Type B pancreatic cell (in vitro differentiated cells): ENCODE results near the gene CELF4. TPM values are rescaled to one million over a fixed set of nuclear protein-coding genes. Genes with fewer than 3 reads are reported as not detected.
A peak's percentile ranks its signal among the peaks of the same experiment; 100 is the strongest.

Experiments
- DNase-seq: peaks from one replicate; pipeline ENCODE4 v3.0.0; 2021; ENCODE audit warnings: mixed read lengths; ENCODE audit not compliant: unreplicated experiment; ENCODE audit errors: extremely low spot score
- H3K27ac Mint-ChIP-seq: 2 replicates; pipeline ENCODE4 v1.8.0; 2021; ENCODE audit warnings: mild to moderate bottlenecking, mixed read lengths
- H3K27me3 Mint-ChIP-seq: 2 replicates; pipeline ENCODE4 v1.8.0; 2021; ENCODE audit warnings: mixed read lengths
- H3K36me3 Mint-ChIP-seq: 2 replicates; pipeline ENCODE4 v1.8.0; 2021; ENCODE audit warnings: mixed read lengths
- H3K4me1 Mint-ChIP-seq: one replicate; pipeline ENCODE4 v1.8.0; 2021; ENCODE audit warnings: mixed read lengths; ENCODE audit not compliant: unreplicated experiment
- H3K4me3 Mint-ChIP-seq: 2 replicates; pipeline ENCODE4 v1.8.0; 2021; ENCODE audit warnings: mild to moderate bottlenecking, mixed read lengths
- H3K9me3 Mint-ChIP-seq: 2 replicates; pipeline ENCODE4 v1.8.0; 2021; ENCODE audit warnings: mixed read lengths
- total RNA-seq: library from RNA; stranded (reverse); gene quantifications from 2 replicates; pipeline ENCODE4 v1.2.1, GENCODE V29; 2021; ENCODE audit warnings: low replicate concordance
- TF ChIP-seq, protein P1 (sequence below): fragments of 200-600 bp; sonication (generic); conservative IDR thresholded peaks from 2 replicates; pipeline ENCODE4 v1.5.0; 2021; ENCODE audit warnings: antibody characterized with exemption, mild to moderate bottlenecking

CELF4 gene
- total RNA-seq, 1 donor from 2014 or later, result 9.2 TPM

- H3K27ac Mint-ChIP-seq, result peak overlapping the region; percentile 17
- H3K27me3 Mint-ChIP-seq, result peaks cover 4% of the 10 kb centered on the region
- TF ChIP-seq, protein P1, sequence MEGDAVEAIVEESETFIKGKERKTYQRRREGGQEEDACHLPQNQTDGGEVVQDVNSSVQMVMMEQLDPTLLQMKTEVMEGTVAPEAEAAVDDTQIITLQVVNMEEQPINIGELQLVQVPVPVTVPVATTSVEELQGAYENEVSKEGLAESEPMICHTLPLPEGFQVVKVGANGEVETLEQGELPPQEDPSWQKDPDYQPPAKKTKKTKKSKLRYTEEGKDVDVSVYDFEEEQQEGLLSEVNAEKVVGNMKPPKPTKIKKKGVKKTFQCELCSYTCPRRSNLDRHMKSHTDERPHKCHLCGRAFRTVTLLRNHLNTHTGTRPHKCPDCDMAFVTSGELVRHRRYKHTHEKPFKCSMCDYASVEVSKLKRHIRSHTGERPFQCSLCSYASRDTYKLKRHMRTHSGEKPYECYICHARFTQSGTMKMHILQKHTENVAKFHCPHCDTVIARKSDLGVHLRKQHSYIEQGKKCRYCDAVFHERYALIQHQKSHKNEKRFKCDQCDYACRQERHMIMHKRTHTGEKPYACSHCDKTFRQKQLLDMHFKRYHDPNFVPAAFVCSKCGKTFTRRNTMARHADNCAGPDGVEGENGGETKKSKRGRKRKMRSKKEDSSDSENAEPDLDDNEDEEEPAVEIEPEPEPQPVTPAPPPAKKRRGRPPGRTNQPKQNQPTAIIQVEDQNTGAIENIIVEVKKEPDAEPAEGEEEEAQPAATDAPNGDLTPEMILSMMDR, result no peak
- peaks cover 17% of the 10 kb centered on the region for H3K4me1 Mint-ChIP-seq
- DNase-seq, result no peak
- no peaks in the 10 kb centered on the region for H3K36me3 Mint-ChIP-seq
- H3K4me3 Mint-ChIP-seq, result no peak overlapping the region
- no peaks in the 10 kb centered on the region for H3K9me3 Mint-ChIP-seq
Measured at GRCh38 chr18:37421341-37422077, 144.1 kb downstream of the CELF4 start.

GRCh38 chr18:37420315-37420880, 145.2 kb downstream of the CELF4 start:
- peaks cover 10% of the 10 kb centered on the region for H3K27me3 Mint-ChIP-seq
- H3K27ac Mint-ChIP-seq, result no peak overlapping the region
- H3K4me1 Mint-ChIP-seq, result peaks cover 17% of the 10 kb centered on the region
- H3K4me3 Mint-ChIP-seq, result no peak overlapping the region
- no peaks in the 10 kb centered on the region for H3K36me3 Mint-ChIP-seq
- TF ChIP-seq, protein P1, result no peak
- H3K9me3 Mint-ChIP-seq, result no peaks in the 10 kb centered on the region
- no peak for DNase-seq

GRCh38 chr18:37419866-37420265, 145.7 kb downstream of the CELF4 start:
- no peaks in the 10 kb centered on the region for H3K9me3 Mint-ChIP-seq
- peaks cover 10% of the 10 kb centered on the region for H3K27me3 Mint-ChIP-seq
- H3K4me3 Mint-ChIP-seq, result no peak overlapping the region
- no peak for DNase-seq
- TF ChIP-seq, protein P1, result no peak
- no peak overlapping the region for H3K27ac Mint-ChIP-seq
- peaks cover 17% of the 10 kb centered on the region for H3K4me1 Mint-ChIP-seq
- H3K36me3 Mint-ChIP-seq, result no peaks in the 10 kb centered on the region

- no peaks in the 10 kb centered on the region for H3K36me3 Mint-ChIP-seq
- no peak for DNase-seq
- no peak overlapping the region for H3K4me3 Mint-ChIP-seq
- peaks cover 17% of the 10 kb centered on the region for H3K4me1 Mint-ChIP-seq
- H3K27me3 Mint-ChIP-seq, result peaks cover 10% of the 10 kb centered on the region
- H3K9me3 Mint-ChIP-seq, result no peaks in the 10 kb centered on the region
- TF ChIP-seq, protein P1, result no peak
- H3K27ac Mint-ChIP-seq, result no peak overlapping the region
Measured at GRCh38 chr18:37419315-37419714, 146.3 kb downstream of the CELF4 start.

DNA sequence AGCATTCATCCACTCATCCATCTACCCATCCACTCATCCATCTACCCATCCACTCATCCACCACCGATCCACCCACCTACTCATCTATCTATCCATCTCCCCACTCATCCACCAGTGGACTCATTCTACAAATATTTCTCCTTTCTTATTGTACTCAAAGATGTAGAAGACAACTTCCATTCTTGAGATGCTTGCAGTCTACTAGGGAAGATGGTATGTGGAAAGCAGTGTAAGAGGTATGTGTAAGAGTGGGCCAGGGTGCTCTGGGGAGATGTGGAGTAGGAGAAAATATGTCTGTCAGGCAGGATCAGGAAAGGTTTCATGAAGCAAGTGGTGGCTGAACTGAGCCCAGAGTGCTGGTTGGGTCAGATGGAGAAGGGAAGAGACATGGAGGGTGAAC, 150.8 kb downstream of the CELF4 start:
- H3K4me1 Mint-ChIP-seq, result no peaks in the 10 kb centered on the region
- peaks cover 10% of the 10 kb centered on the region for H3K27me3 Mint-ChIP-seq
- no peak overlapping the region for H3K4me3 Mint-ChIP-seq
- H3K27ac Mint-ChIP-seq, result no peak overlapping the region
- no peaks in the 10 kb centered on the region for H3K9me3 Mint-ChIP-seq
- no peak for DNase-seq
- TF ChIP-seq, protein P1, result no peak
- no peaks in the 10 kb centered on the region for H3K36me3 Mint-ChIP-seq
